Raji (cell line): ENCODE measurements around the gene DUSP22.

Experiments used
- POLR2A ChIP-seq: IDR thresholded peaks from 2 replicates; pipeline ENCODE4 v1.6.1; 2011; ENCODE audit warnings: low read depth, low read length, control low read depth; ENCODE audit not compliant: insufficient read depth

DUSP22 gene

GRCh38 chr6:374956-375355, 82.7 kb downstream of the DUSP22 start:
- TF ChIP-seq POLR2A: no peak

DNA sequence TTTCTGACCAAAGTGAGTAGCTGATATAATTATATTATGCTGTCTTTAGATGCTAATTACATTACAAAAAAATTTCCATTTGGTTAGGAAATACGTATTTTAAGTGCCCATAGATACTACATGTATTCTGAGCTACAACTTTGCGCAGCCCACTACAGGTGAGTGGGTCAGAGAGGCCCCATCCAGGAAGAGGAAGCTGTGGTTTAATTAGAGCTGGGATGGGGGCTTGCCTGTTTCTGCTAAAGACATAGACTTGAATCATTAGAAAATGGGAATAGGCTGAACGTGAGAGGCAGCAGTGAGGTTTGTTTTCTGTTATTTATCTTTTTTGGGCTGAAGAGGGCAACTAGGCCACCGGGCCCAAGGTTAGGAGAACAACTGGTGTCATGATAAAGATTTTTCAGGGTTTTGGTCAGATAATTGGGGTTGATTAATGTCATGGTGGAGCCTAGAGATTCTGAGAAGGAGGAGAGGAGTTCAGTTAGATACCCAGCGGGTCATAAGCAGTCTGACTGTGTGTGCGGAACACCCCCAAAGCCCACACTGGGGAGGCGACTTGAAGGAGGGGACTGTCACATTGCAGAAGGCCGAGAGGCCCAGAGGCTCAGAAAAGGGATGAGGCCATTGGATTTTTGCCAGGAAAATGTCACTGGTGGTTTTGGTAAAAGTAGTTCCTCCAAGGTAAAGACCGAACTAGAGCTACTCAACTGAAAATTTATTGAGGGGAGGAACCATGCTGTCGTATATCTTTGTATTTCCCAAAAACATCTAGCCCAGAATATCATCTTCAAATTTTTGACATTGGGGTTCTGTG, 84.7 kb downstream of the DUSP22 start:
- no peak for TF ChIP-seq POLR2A

- no peak for TF ChIP-seq POLR2A
These were observed 86.0 kb downstream of the DUSP22 start for GRCh38 chr6:378090-378957.

- TF ChIP-seq POLR2A: no peak
These were observed 86.7 kb downstream of the DUSP22 start for GRCh38 chr6:378958-379409.

DNA sequence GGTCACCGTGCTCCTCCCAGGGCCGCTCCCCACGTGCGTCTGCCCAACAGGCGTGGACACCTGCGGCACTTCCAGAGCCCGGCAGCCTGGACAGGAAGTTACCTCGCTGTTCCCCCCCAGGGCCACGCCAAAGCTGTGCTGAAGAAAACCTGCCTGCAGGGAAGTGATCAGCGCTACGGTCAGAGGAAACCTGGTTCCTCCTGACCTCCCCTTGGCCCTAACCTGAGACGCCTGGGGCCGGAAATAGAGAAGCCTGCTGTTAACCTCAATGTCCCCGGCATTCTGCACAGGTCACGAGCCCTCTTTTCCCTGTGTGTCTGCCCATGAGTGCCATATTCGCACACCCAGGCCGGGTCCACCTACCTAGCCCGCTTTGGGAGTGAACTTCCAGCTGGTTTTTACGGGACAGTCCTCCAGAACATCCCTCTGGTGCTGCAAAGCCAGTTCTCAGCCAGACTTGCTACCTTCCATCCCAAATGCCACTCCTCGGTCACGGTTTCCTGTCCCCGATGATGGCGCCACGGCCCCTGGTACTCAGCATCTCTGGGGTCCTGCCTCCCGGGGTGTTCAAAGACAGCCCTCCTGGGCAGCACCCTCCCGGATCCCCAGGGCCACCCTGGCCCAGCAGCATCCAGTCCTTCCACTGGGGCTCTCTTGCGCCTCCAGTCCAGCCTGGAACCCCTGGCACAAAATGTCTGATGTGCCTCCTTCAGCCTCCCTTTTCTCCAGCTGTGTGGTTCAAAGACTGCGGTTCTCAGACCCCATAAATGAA, 87.3 kb downstream of the DUSP22 start:
- no peak for TF ChIP-seq POLR2A

- TF ChIP-seq POLR2A: no peak
These were observed 88.2 kb downstream of the DUSP22 start for GRCh38 chr6:380234-381218.

- no peak for TF ChIP-seq POLR2A
These were observed 89.6 kb downstream of the DUSP22 start for GRCh38 chr6:381742-382461.

DNA sequence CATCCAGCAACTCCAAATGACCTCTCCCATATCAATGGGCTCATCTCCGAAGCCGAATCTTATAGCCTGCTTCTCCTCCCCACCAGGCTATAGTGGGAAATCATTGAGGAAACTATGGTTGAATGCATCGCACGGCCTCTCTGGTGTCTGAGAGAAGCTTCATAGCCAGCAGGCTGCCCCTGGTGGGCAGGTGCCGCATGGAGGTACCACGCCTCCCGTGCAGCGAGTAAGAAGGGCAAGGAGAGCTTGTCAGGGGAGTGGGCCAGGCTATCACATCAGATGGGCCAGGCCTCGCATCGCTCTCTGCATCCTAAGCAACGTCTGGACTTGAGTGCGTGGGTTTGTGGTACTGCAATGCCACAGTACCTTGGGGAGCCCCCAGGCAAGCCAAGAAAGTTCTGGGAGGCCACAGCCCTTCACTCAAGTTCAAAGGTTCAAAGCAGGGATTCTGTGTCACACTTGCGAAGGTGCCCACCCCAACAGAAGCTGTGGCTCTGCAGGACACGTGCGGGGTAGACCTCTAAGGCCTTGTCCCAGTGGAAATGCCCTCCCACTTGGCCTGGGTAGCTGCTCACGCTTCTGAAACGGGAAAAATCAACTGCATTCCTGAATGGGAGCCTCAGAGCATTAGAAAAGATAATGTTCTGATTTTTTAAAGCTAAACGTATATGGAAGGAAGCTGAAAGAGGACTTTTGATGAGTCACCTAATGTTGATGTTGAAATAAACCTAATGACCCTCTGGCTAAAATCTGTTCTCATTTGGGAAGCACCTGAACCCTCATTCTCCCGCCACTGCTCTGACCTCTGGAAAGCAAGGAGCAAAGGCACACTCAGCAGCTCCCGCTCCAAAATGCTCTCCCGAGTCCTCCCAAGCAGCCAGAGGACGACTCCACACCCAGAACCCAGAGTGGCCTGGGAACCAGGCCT, 90.9 kb downstream of the DUSP22 start:
- TF ChIP-seq POLR2A: no peak

DNA sequence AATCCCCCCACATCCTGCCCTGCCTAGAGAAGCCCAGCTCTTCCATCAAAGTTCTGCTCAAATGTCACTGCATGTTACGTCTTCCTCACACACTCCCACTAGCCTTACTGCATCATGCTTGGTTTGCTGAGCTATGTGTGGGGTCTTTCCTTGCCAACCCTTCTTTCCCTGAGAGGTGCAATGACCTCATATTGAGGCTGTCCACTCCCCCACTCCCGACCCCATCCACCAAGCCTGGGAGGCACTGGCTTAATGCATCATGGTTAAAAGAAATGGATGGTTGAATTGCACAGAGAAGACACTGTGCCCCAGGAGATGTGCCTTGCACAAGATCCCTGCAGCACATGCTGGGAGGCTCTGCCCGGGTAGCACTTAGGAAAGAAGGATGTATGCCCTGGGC, 91.6 kb downstream of the DUSP22 start:
- no peak for TF ChIP-seq POLR2A

GRCh38 chr6:384898-385297, 92.6 kb downstream of the DUSP22 start:
- TF ChIP-seq POLR2A: no peak

DNA sequence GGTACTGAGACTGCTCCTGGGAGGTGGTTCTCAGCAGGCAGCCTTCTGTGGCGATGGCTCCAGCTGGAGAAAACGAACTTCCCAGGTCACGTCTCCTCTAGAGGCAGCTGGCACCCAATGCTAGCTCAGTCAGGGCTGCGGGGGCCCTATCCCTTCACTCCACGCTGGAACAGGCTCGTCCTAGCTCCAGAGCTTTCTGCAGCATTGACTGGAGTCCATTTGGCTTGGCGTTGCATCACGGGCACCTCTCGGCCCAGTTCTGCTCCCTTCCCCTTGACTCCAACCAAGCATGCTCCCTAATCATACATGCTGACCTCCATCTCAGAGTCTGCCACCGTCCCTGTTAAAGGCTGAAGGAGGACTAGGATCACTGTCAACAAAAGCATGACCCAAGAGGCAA, 93.3 kb downstream of the DUSP22 start:
- TF ChIP-seq POLR2A: no peak

DNA sequence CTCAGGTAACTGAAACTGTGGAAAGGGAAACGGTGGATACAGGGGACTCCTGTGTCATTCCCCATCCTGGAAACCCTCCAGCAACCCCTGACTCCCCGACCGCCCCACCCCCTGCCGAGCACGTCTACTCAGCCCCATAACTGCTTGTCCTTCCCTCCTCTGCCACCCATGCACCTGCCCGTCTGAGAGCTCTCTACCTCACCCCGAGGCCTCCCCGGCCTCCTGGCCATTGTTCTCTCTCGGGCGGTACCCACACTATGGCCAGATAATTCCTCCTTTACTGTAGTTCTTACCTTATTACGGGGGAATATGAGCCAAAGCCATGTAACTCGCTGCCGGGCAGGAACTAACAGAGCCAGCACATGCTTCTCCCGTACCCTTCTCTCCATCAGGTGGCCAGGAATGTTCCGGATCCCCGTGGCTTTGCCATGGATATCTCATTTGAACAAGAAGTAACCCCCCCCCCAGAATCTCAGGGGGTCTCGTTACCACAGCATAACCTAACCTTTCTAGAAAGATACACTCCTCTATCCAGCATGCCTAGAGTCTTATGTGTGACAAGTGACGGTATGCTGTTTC, 94.5 kb downstream of the DUSP22 start:
- TF ChIP-seq POLR2A: no peak

DNA sequence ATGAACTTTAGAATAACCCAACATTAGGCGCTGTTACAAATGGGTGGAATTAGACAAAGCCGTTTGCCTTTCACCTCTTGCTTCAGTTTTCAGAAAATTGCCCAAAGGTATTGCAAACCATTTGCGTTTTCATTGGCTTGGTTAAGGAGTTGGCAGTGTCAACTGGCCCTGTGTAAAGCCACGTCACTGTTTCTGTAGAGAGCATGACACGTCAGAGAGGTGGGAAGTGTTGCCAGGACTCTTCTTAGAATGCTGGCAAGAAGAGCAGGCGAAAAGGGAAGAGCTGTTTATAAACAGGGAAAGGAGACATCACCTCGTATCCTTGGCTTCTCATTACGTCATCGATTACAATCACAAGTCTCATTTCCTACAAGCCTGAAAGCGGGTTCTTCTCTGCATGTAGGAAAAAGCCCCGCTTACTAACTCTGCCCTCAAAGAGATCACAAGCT, 95.0 kb downstream of the DUSP22 start:
- no peak for TF ChIP-seq POLR2A
